ENCODE results near the gene ROBO2. TPM values are rescaled to one million over a fixed set of nuclear protein-coding genes. Genes with fewer than 3 reads are reported as not detected.

ROBO2 gene
- total RNA-seq, 2 donors from 2014 or later: not detected

- Mint-ChIP-seq H3K9me3 (peaks cover 3% of the 10 kb centered on the region), H3K4me1 (no peaks in the 10 kb centered on the region), H3K27ac (no peak overlapping the region), H3K36me3 (ENCODE audit: low read depth) (no peaks in the 10 kb centered on the region), H3K27me3 (no peaks in the 10 kb centered on the region), H3K4me3 (no peak overlapping the region)
- no peak for ATAC-seq (replicated peaks)
Measured at GRCh38 chr3:77321646-77322045, 281.7 kb downstream of the ROBO2 start.

- Mint-ChIP-seq H3K4me3 (no peak overlapping the region), H3K36me3 (ENCODE audit: low read depth) (no peaks in the 10 kb centered on the region), H3K4me1 (no peaks in the 10 kb centered on the region), H3K27ac (no peak overlapping the region), H3K27me3 (no peaks in the 10 kb centered on the region), H3K9me3 (peaks cover 7% of the 10 kb centered on the region)
- no peak for ATAC-seq (replicated peaks)
Measured at GRCh38 chr3:77323626-77324025, 283.7 kb downstream of the ROBO2 start.

GRCh38 chr3:77324105-77324504 lies 284.2 kb downstream of the ROBO2 start:
- Mint-ChIP-seq H3K27me3 (no peaks in the 10 kb centered on the region), H3K4me3 (no peak overlapping the region), H3K9me3 (peaks cover 7% of the 10 kb centered on the region), H3K4me1 (no peaks in the 10 kb centered on the region), H3K27ac (no peak overlapping the region), H3K36me3 (ENCODE audit: low read depth) (no peaks in the 10 kb centered on the region)
- ATAC-seq (replicated peaks): no peak

GRCh38 chr3:77325280-77325679 lies 285.4 kb downstream of the ROBO2 start:
- no peak for ATAC-seq (replicated peaks)
- no peaks in the 10 kb centered on the region for H3K36me3 Mint-ChIP-seq (ENCODE audit: low read depth)
- no peaks in the 10 kb centered on the region for H3K27me3 Mint-ChIP-seq
- no peak overlapping the region for H3K27ac Mint-ChIP-seq
- H3K4me1 Mint-ChIP-seq: no peaks in the 10 kb centered on the region
- peaks cover 7% of the 10 kb centered on the region for H3K9me3 Mint-ChIP-seq
- no peak overlapping the region for H3K4me3 Mint-ChIP-seq

GRCh38 chr3:77325702-77326101 lies 285.8 kb downstream of the ROBO2 start:
- peaks cover 7% of the 10 kb centered on the region for H3K9me3 Mint-ChIP-seq
- no peaks in the 10 kb centered on the region for H3K4me1 Mint-ChIP-seq
- no peaks in the 10 kb centered on the region for H3K27me3 Mint-ChIP-seq
- H3K4me3 Mint-ChIP-seq: no peak overlapping the region
- no peaks in the 10 kb centered on the region for H3K36me3 Mint-ChIP-seq (ENCODE audit: low read depth)
- ATAC-seq (replicated peaks): no peak
- no peak overlapping the region for H3K27ac Mint-ChIP-seq

- Mint-ChIP-seq H3K36me3 (ENCODE audit: low read depth) (no peaks in the 10 kb centered on the region), H3K27ac (no peak overlapping the region), H3K9me3 (peaks cover 6% of the 10 kb centered on the region), H3K4me1 (no peaks in the 10 kb centered on the region), H3K27me3 (no peaks in the 10 kb centered on the region), H3K4me3 (no peak overlapping the region)
- no peak for ATAC-seq (replicated peaks)
Measured at GRCh38 chr3:77326586-77326985, 286.7 kb downstream of the ROBO2 start.

- H3K36me3 Mint-ChIP-seq (ENCODE audit: low read depth): no peaks in the 10 kb centered on the region
Measured at GRCh38 chr3:77328690-77329089, 288.8 kb downstream of the ROBO2 start.

GRCh38 chr3:77329116-77329515 lies 289.2 kb downstream of the ROBO2 start:
- no peak overlapping the region for H3K4me3 Mint-ChIP-seq
- ATAC-seq (replicated peaks): no peak
- H3K4me1 Mint-ChIP-seq: no peaks in the 10 kb centered on the region
- peaks cover 8% of the 10 kb centered on the region for H3K9me3 Mint-ChIP-seq
- H3K27me3 Mint-ChIP-seq: no peaks in the 10 kb centered on the region
- H3K36me3 Mint-ChIP-seq (ENCODE audit: low read depth): no peaks in the 10 kb centered on the region
- no peak overlapping the region for H3K27ac Mint-ChIP-seq

More at GRCh38 chr3:77328690-77329089, 288.8 kb downstream of the ROBO2 start:
- Mint-ChIP-seq H3K9me3 (peaks cover 4% of the 10 kb centered on the region), H3K4me1 (no peaks in the 10 kb centered on the region), H3K27ac (no peak overlapping the region), H3K4me3 (no peak overlapping the region), H3K27me3 (no peaks in the 10 kb centered on the region)
- ATAC-seq (replicated peaks): no peak

- ATAC-seq (replicated peaks): no peak
- Mint-ChIP-seq H3K27ac (no peak overlapping the region), H3K27me3 (no peaks in the 10 kb centered on the region), H3K9me3 (peaks cover 12% of the 10 kb centered on the region), H3K4me1 (no peaks in the 10 kb centered on the region), H3K36me3 (ENCODE audit: low read depth) (no peaks in the 10 kb centered on the region), H3K4me3 (no peak overlapping the region)
Measured at GRCh38 chr3:77338195-77338594, 298.3 kb downstream of the ROBO2 start.

GRCh38 chr3:77342027-77342426 lies 302.1 kb downstream of the ROBO2 start:
- H3K27ac Mint-ChIP-seq: no peak overlapping the region
- no peaks in the 10 kb centered on the region for H3K36me3 Mint-ChIP-seq (ENCODE audit: low read depth)
- H3K4me1 Mint-ChIP-seq: no peaks in the 10 kb centered on the region
- no peaks in the 10 kb centered on the region for H3K27me3 Mint-ChIP-seq
- H3K9me3 Mint-ChIP-seq: peaks cover 7% of the 10 kb centered on the region
- no peak overlapping the region for H3K4me3 Mint-ChIP-seq
- no peak for ATAC-seq (replicated peaks)

GRCh38 chr3:77342688-77343087 lies 302.8 kb downstream of the ROBO2 start:
- no peaks in the 10 kb centered on the region for H3K4me1 Mint-ChIP-seq
- H3K27me3 Mint-ChIP-seq: no peaks in the 10 kb centered on the region
- no peak overlapping the region for H3K4me3 Mint-ChIP-seq
- no peak for ATAC-seq (replicated peaks)
- H3K9me3 Mint-ChIP-seq: peaks cover 13% of the 10 kb centered on the region
- no peak overlapping the region for H3K27ac Mint-ChIP-seq
- H3K36me3 Mint-ChIP-seq (ENCODE audit: low read depth): no peaks in the 10 kb centered on the region

GRCh38 chr3:77345009-77345408 lies 305.1 kb downstream of the ROBO2 start:
- H3K27ac Mint-ChIP-seq: no peak overlapping the region
- ATAC-seq (replicated peaks): no peak
- H3K9me3 Mint-ChIP-seq: peaks cover 20% of the 10 kb centered on the region
- no peak overlapping the region for H3K4me3 Mint-ChIP-seq
- H3K27me3 Mint-ChIP-seq: no peaks in the 10 kb centered on the region
- H3K36me3 Mint-ChIP-seq (ENCODE audit: low read depth): no peaks in the 10 kb centered on the region
- no peaks in the 10 kb centered on the region for H3K4me1 Mint-ChIP-seq

GRCh38 chr3:77348244-77348855 lies 308.5 kb downstream of the ROBO2 start:
- Mint-ChIP-seq H3K9me3 (peaks cover 28% of the 10 kb centered on the region), H3K4me1 (no peaks in the 10 kb centered on the region), H3K36me3 (ENCODE audit: low read depth) (no peaks in the 10 kb centered on the region)

GRCh38 chr3:77354958-77355357 lies 315.1 kb downstream of the ROBO2 start:
- H3K9me3 Mint-ChIP-seq: peaks cover 29% of the 10 kb centered on the region
- ATAC-seq (replicated peaks): no peak
- no peak overlapping the region for H3K4me3 Mint-ChIP-seq
- no peaks in the 10 kb centered on the region for H3K36me3 Mint-ChIP-seq (ENCODE audit: low read depth)
- H3K4me1 Mint-ChIP-seq: no peaks in the 10 kb centered on the region
- no peaks in the 10 kb centered on the region for H3K27me3 Mint-ChIP-seq
- H3K27ac Mint-ChIP-seq: no peak overlapping the region

More at GRCh38 chr3:77348244-77348855, 308.5 kb downstream of the ROBO2 start:
- Mint-ChIP-seq H3K4me3 (no peak overlapping the region), H3K27ac (no peak overlapping the region), H3K27me3 (no peaks in the 10 kb centered on the region)
- no peak for ATAC-seq (replicated peaks)

- Mint-ChIP-seq H3K4me1 (no peaks in the 10 kb centered on the region), H3K36me3 (ENCODE audit: low read depth) (no peaks in the 10 kb centered on the region), H3K9me3 (peaks cover 23% of the 10 kb centered on the region), H3K27ac (no peak overlapping the region), H3K27me3 (no peaks in the 10 kb centered on the region), H3K4me3 (no peak overlapping the region)
- ATAC-seq (replicated peaks): no peak
Measured at GRCh38 chr3:77362936-77363335, 323.0 kb downstream of the ROBO2 start.

GRCh38 chr3:77365152-77365551 lies 325.3 kb downstream of the ROBO2 start:
- Mint-ChIP-seq H3K4me3 (no peak overlapping the region), H3K36me3 (ENCODE audit: low read depth) (no peaks in the 10 kb centered on the region), H3K27ac (no peak overlapping the region), H3K9me3 (peaks cover 18% of the 10 kb centered on the region), H3K4me1 (no peaks in the 10 kb centered on the region), H3K27me3 (no peaks in the 10 kb centered on the region)
- ATAC-seq (replicated peaks): no peak
